SHP77 treated with DMSO at 0.1 percent for 48 hours (cell line): ENCODE results near the gene DENND2A.
A peak's percentile ranks its signal among the peaks of the same experiment; 100 is the strongest.
"Not testable (repeated sequence)": the region's sequence is repeated elsewhere in the genome, so short reads cannot be mapped to it uniquely, and the experiment has no call there.

Experiments used
- DNase-seq: peaks from one replicate; lab custom pipeline; 2025; lab: John Stamatoyannopoulos, UW

DENND2A gene

GRCh38 chr7:140506788-140507464 lies 133.7 kb downstream of the DENND2A start:
- DNase-seq: peak; percentile 96

GRCh38 chr7:140501966-140502365 lies 138.6 kb downstream of the DENND2A start:
- no peak for DNase-seq

- not testable (repeated sequence) for DNase-seq
These were observed 142.8 kb downstream of the DENND2A start for GRCh38 chr7:140497807-140498206.

- DNase-seq: no peak
These were observed 143.3 kb downstream of the DENND2A start for GRCh38 chr7:140497241-140497769.

GRCh38 chr7:140495514-140496097 lies 145.0 kb downstream of the DENND2A start:
- no peak for DNase-seq

GRCh38 chr7:140494867-140495266 lies 145.7 kb downstream of the DENND2A start:
- no peak for DNase-seq

- DNase-seq: no peak
These were observed 151.6 kb downstream of the DENND2A start for GRCh38 chr7:140489026-140489359.

GRCh38 chr7:140485500-140486265 lies 154.9 kb downstream of the DENND2A start:
- no peak for DNase-seq

GRCh38 chr7:140484951-140485499 lies 155.6 kb downstream of the DENND2A start:
- no peak for DNase-seq

GRCh38 chr7:140484479-140484878 lies 156.1 kb downstream of the DENND2A start:
- DNase-seq: no peak

GRCh38 chr7:140479739-140480084 lies 160.9 kb downstream of the DENND2A start:
- no peak for DNase-seq

- peak; percentile 95 for DNase-seq
These were observed 161.4 kb downstream of the DENND2A start, which contains the start of gene MKRN1 for GRCh38 chr7:140479062-140479738. MKRN1 (minus strand) TSS chr7:140479505; CDS start chr7:140479344, 161 bp downstream.

GRCh38 chr7:140478246-140479061 lies 162.2 kb downstream of the DENND2A start:
- DNase-seq: no peak

GRCh38 chr7:140476698-140477261 lies 163.8 kb downstream of the DENND2A start:
- no peak for DNase-seq

- DNase-seq: no peak
These were observed 164.8 kb downstream of the DENND2A start for GRCh38 chr7:140475747-140476333.
